Stimulated activated CD8-positive, alpha-beta memory T cell treated with anti-CD3 and anti-CD28 coated beads, Interleukin-15, amount 100 ng/mL, for 24 hours (primary cell): ENCODE results near the gene NFE2.

Experiments
- DNase-seq: peaks from one replicate; pipeline ENCODE4 v3.0.0-alpha.2; 2020; ENCODE audit warnings: low read depth

NFE2 gene

GRCh38 chr12:54249489-54249888 lies 51.3 kb downstream of the NFE2 start:
- no peak for DNase-seq

DNA sequence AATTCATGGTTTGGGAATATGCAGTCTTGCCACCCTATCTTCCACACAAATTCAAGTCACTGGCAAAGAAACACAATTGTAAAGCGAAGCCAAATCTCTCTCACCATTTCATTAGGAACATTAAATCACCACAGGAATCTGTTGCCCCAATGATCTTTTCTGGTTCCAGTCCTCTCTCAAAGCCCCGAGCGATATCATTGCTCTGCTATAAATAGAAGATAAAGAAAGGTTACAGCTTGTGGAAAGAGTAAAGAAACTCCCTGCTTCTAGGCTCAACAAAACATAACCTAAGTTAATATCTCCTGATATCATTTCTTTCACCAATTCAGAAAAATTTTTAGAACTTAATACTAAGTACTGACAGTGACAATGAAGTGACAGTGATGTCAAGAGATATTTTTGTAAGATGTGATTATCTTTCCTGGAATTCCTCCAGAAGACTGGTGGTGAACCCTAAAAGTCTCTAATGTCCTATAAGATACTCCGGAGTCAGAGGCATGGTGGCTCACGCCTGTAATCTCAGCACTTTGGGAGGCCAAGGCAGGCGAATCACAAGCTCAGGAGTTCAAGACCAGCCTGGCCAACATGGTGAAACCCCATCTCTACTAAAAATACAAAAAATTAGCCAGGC lies 54.7 kb downstream of the NFE2 start:
- DNase-seq = no peak
